ENCODE measurements around the gene MGRN1. TPM values are rescaled to one million over a fixed set of nuclear protein-coding genes. Genes with fewer than 3 reads are reported as not detected.

The MGRN1 gene
- total and polyA plus RNA-seq, 2 of the 13 experiments (the other 11 are each of a cell fraction or from before 2014, with no cell fraction given) = 11.9 to 12.6 TPM

DNA sequence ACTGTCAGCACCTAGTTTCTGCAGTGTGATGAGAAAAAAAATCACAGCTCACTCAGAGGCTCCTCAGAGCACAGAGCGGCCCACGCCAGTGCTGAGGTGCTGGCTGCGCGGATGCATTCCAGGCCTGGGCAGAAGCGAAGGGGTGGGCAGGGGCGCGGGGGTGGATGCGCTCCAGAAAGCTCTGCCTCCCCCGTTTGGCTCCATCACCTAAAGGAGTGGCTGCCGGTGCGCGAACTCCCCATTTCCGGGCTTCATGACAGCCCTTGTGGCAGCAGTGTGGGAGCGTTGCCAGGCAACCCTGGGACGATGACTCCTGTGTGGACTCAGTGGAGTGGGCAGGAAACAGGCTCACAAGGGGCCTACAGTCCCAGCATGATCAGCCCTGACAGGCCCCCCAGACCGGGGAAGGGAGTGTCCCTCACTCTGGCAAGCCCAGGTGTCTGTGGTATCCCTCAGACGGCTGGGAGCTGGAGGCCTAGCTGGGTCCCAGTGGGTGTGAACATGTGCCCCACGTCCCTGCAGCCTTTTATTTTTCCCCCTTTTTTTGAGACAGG is 35.9 kb downstream of the MGRN1 start:
- FAIRE-seq (peak; percentile 43), DNase-seq (ENCODE audit: low spot score) (peak; percentile 84), ATAC-seq (peak; percentile 67)
- no peak overlapping the region for H3K4me3 ChIP-seq (replicated peaks in 1 of 3; ENCODE audit: insufficient read depth in 1 of 3, low read depth in 2 of 3, low read length in 3 of 3)
- H4K20me1 ChIP-seq (ENCODE audit: insufficient read depth, low read length) = no peaks in the 10 kb centered on the region
- H3K36me3 ChIP-seq (replicated peaks in 1 of 2; ENCODE audit: control insufficient read depth in 1 of 2, insufficient read depth in 2 of 2, low read length in 2 of 2) = peaks cover 20 to 22% of the 10 kb centered on the region in 2 experiments; a peak in 4 of 5 replicates
- peaks cover 73% of the 10 kb centered on the region for H3K4me1 ChIP-seq (ENCODE audit: insufficient read depth, low read length)
- no peaks in the 10 kb centered on the region for H3K9me3 ChIP-seq (ENCODE audit: low read length)
- intact Hi-C loops (cut with micrococcal nuclease; ENCODE audit: unreplicated experiment) = no loop called here
- no peak overlapping the region for H2AFZ ChIP-seq (ENCODE audit: low read length)
- no TSS peak for BruUV-seq (replicated peaks)
- POLR2A ChIA-PET = interaction anchor here (1.0 to 1.6 kb wide), 4 partner anchors 32 to 184 kb away, joined by 3 to 4 read pairs (median 3); partner anchors contain the start of gene HMOX2
- H3K27ac ChIP-seq (ENCODE audit: extremely low read length, insufficient read depth, low read length) = peak overlapping the region; percentile 68
- H3K4me2 ChIP-seq (ENCODE audit: low read depth, low read length) = peak overlapping the region; percentile 10; the same call in 1 of the 2 replicates
- CTCF ChIA-PET (ENCODE audit: low intra/inter-chr PET ratio, low total read pairs) = no interaction called here
- 25% methylated on average over 9 of the region's 18 CpGs for WGBS (ENCODE audit: low lambda C conversion rate)
- no peaks in the 10 kb centered on the region for H3K27me3 ChIP-seq (ENCODE audit: control insufficient read depth in 1 of 2, insufficient read depth in 2 of 2, low read length in 2 of 2)
- peak overlapping the region; percentile 43; the same call in 1 of the 2 replicates for H3K9ac ChIP-seq (ENCODE audit: insufficient read depth, low read depth, low read length)
- H3K79me2 ChIP-seq (ENCODE audit: insufficient read depth, low read length) = no peaks in the 10 kb centered on the region
- in situ Hi-C loops (cut with HindIII; ENCODE audit: extremely low pct_ligation_motif_present, low pct_unique_long_range_greater_than_20kb) = loop anchor here (5.0 kb wide), 1 partner anchor 43 kb away; no protein-coding TSS in a partner anchor
- TF ChIP-seq ZFY (CRISPR knock-in tag; IDR thresholded peaks at IDR 0.05) = peak; percentile 42; the same call in 1 of the 2 replicates
- no peak for TF ChIP-seq ZNF883 (CRISPR knock-in tag; IDR thresholded peaks at IDR 0.05; ENCODE audit: not compliant biosample characterization)
- no peak for TF ChIP-seq ZNF543 (CRISPR knock-in tag; IDR thresholded peaks at IDR 0.05)
- TF ChIP-seq MED1 (CRISPR knock-in tag; IDR thresholded peaks at IDR 0.05) = peak; percentile 58
- TF ChIP-seq REXO4 (CRISPR knock-in tag; IDR thresholded peaks at IDR 0.05; ENCODE audit: borderline replicate concordance) = no peak
- no peak for TF ChIP-seq NFE2L2 (IDR thresholded peaks at IDR 0.05; ENCODE audit: low read length)
- no peak for TF ChIP-seq GATA4 (IDR thresholded peaks at IDR 0.05; ENCODE audit: borderline replicate concordance, low read depth)
- TF ChIP-seq, protein P1, sequence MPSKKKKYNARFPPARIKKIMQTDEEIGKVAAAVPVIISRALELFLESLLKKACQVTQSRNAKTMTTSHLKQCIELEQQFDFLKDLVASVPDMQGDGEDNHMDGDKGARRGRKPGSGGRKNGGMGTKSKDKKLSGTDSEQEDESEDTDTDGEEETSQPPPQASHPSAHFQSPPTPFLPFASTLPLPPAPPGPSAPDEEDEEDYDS (CRISPR knock-in tag; IDR thresholded peaks at IDR 0.05) = no peak
- no peak for TF ChIP-seq NRL (CRISPR knock-in tag; IDR thresholded peaks at IDR 0.05; ENCODE audit: borderline replicate concordance)
- peak; percentile 90 for TF ChIP-seq SIN3A (IDR thresholded peaks at IDR 0.05; ENCODE audit: borderline replicate concordance, low read depth, low read length)
- no peak for TF ChIP-seq ZNF136 (CRISPR knock-in tag; IDR thresholded peaks at IDR 0.05; ENCODE audit: low read depth)
- TF ChIP-seq SETDB1 (CRISPR knock-in tag; IDR thresholded peaks at IDR 0.05; ENCODE audit: borderline replicate concordance) = no peak
- TF ChIP-seq HMG20A (CRISPR knock-in tag; IDR thresholded peaks at IDR 0.05; ENCODE audit: borderline replicate concordance) = no peak
- no peak for TF ChIP-seq SMYD3 (CRISPR knock-in tag; IDR thresholded peaks at IDR 0.05)
- TF ChIP-seq SMAD3 (CRISPR knock-in tag; IDR thresholded peaks at IDR 0.05) = no peak
- no peak for TF ChIP-seq MTF2 (CRISPR knock-in tag; IDR thresholded peaks at IDR 0.05; ENCODE audit: borderline replicate concordance)
- TF ChIP-seq XBP1 (CRISPR knock-in tag; IDR thresholded peaks at IDR 0.05) = no peak
- TF ChIP-seq, protein P2, sequence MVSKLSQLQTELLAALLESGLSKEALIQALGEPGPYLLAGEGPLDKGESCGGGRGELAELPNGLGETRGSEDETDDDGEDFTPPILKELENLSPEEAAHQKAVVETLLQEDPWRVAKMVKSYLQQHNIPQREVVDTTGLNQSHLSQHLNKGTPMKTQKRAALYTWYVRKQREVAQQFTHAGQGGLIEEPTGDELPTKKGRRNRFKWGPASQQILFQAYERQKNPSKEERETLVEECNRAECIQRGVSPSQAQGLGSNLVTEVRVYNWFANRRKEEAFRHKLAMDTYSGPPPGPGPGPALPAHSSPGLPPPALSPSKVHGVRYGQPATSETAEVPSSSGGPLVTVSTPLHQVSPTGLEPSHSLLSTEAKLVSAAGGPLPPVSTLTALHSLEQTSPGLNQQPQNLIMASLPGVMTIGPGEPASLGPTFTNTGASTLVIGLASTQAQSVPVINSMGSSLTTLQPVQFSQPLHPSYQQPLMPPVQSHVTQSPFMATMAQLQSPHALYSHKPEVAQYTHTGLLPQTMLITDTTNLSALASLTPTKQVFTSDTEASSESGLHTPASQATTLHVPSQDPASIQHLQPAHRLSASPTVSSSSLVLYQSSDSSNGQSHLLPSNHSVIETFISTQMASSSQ (IDR thresholded peaks at IDR 0.05; ENCODE audit: low read depth) = no peak
- TF ChIP-seq, protein P2 (CRISPR knock-in tag; IDR thresholded peaks at IDR 0.05; ENCODE audit: borderline replicate concordance) = no peak
- TF ChIP-seq ARNT (IDR thresholded peaks at IDR 0.05) = no peak
- TF ChIP-seq, protein P3, sequence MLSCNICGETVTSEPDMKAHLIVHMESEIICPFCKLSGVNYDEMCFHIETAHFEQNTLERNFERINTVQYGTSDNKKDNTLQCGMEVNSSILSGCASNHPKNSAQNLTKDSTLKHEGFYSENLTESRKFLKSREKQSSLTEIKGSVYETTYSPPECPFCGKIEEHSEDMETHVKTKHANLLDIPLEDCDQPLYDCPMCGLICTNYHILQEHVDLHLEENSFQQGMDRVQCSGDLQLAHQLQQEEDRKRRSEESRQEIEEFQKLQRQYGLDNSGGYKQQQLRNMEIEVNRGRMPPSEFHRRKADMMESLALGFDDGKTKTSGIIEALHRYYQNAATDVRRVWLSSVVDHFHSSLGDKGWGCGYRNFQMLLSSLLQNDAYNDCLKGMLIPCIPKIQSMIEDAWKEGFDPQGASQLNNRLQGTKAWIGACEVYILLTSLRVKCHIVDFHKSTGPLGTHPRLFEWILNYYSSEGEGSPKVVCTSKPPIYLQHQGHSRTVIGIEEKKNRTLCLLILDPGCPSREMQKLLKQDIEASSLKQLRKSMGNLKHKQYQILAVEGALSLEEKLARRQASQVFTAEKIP (CRISPR knock-in tag; IDR thresholded peaks at IDR 0.05; ENCODE audit: borderline replicate concordance) = no peak

Measured in HepG2 (cell line).